ENCODE data around the gene TRMU.

Gene TRMU, protein sequence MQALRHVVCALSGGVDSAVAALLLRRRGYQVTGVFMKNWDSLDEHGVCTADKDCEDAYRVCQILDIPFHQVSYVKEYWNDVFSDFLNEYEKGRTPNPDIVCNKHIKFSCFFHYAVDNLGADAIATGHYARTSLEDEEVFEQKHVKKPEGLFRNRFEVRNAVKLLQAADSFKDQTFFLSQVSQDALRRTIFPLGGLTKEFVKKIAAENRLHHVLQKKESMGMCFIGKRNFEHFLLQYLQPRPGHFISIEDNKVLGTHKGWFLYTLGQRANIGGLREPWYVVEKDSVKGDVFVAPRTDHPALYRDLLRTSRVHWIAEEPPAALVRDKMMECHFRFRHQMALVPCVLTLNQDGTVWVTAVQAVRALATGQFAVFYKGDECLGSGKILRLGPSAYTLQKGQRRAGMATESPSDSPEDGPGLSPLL

GRCh38 chr22:46335201-46336118 is at the start of gene TRMU:
TRMU (plus strand) TSS chr22:46335714; CDS start chr22:46335765, 51 bp downstream.
- DNase-seq (ENCODE audit: low read depth in 2 of 2) = peak; percentile 68 to 69

DNA sequence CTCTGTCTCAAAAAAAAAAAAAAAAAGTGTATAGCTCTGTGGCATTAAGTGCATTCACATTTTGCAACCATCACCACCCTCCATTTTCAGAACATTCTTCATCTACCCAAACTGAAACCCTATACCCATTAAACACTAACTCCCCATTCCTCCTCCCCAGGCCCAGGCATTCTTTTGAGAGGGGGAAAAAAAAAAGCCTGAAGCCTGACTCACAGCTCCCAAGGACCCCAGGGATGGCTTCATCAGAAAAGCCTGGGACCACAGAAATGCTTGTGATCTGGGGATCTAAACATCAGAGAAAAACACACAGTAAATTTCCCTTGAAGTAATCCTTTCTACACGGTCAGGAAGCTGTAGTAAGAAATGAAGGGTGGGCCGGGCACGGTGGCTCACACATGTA is 49.5 kb upstream of the TRMU start:
- no peak for DNase-seq (ENCODE audit: low read depth in 2 of 2)

DNA sequence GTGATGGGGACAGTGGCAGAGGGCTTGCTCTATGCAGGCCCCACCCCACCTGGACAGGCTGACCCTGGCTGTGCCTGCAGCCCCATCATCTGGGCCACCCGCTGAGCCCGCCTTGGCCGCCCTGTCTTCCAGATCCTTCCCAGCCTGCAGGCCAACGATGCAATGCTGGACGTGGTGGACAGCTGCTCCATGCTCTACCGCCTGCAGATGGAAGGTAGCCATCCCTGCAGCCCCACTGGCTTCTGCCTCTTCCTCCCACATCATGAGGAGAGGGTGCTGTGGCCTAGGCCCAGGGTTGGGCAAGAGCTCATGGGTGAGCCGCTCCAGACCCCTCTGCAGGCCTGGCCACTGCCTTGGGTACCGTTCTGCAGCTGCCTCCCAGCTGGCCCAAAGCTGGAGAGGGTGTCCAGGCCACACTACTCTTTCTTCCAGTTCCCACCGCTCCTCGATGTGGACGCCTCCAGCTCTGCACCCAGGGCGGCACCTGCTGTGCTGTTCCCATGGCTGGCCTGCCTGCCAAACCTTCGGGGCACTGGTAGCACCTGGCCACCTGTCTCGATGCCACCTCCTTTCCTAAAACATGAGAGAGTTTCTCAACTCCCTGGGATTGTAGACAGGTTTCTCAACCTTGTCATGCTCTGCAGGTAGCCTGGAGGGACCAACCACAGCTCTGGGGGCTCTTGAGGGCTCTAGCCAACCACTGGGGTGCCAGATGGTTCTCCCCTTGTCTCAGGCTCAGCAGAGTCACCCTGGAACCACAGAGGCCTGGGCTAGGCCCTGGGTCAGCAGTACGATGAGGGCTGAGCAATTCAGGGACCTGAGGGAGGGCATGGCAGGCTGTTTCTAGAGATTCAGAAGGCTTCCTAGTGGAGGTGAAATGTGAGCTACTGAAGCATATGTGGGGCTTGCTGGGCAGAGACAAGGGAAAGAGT is 48.3 kb upstream of the TRMU start:
- no peak for DNase-seq (ENCODE audit: low read depth in 2 of 2)

DNA sequence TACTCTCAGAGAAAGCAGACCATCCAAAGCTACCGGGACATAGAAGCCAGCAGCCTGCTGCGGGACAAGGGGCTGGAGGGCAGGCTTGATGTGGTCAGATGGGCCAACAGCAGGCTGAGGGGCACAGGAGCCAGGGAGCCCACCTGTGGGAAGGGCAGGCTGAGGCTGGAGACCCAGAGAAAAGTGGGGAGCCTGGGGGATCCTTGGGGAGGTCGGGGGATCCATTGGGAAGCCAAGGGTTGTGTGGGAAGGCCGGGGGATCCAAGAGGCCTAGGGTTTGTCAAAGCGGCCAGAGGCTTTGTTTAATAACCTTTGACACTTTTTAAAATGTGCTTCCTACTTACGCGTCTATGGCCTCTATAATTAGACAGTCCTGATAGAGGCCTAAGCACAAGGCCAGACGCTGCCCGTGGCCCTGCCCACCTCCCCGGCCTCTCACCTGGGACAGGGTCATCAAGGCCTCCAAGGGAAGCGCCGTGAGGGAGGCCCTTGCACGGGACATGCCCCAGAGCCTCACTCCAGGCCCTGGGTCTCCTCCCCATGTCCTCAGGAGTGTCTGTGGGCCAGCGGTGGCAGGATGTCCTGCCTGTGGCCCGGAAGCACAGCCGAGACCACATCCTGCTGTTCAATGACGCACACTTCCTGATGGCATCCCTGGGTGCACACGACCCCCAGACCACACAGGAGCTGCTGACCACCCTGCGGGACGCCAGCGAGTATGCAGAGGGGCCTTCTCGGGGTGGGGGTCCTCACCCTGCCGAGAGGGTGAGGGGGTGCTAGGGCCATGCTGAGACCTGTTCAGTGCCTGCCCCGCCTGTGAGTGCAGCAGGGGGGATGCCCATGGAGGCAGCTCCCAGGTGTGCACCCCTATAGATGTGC is 47.4 kb upstream of the TRMU start:
- DNase-seq (ENCODE audit: low read depth in 2 of 2) = no peak

- DNase-seq (ENCODE audit: low read depth in 2 of 2) = no peak
Observed at GRCh38 chr22:46288846-46289243, 46.7 kb upstream of the TRMU start.

DNA sequence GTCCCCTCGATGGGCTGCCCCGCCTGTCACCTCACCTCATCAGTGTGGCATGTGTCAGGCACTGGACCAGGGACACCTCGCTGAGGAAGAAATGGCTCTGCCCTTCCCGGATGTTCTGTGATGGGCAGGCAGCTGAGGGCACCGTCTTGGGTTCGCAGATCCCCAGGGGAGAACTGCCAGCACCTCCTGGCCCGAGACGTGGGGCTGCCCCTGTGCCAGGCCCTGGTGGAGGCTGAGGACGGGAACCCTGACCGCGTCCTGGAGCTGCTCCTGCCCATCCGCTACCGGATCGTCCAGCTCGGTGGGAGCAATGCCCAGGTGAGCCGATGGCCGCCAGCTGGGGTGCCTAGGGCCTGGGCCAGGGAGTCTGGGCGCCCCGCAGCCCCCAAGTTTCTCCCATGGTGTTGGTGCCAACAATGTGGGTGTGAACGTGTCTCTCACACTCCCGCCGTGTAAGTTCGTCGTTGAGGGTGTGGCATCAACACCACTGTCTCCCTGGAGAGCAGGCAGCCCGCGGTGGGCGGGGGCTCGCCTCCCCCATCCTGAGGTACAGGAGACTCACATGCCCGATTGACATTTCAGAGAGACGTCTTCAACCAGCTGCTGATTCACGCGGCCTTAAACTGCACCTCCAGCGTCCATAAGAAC is 46.1 kb upstream of the TRMU start:
- DNase-seq (ENCODE audit: low read depth in 2 of 2) = no peak

- no peak for DNase-seq (ENCODE audit: low read depth in 2 of 2)
Observed at GRCh38 chr22:46290121-46290842, 45.2 kb upstream of the TRMU start.

DNA sequence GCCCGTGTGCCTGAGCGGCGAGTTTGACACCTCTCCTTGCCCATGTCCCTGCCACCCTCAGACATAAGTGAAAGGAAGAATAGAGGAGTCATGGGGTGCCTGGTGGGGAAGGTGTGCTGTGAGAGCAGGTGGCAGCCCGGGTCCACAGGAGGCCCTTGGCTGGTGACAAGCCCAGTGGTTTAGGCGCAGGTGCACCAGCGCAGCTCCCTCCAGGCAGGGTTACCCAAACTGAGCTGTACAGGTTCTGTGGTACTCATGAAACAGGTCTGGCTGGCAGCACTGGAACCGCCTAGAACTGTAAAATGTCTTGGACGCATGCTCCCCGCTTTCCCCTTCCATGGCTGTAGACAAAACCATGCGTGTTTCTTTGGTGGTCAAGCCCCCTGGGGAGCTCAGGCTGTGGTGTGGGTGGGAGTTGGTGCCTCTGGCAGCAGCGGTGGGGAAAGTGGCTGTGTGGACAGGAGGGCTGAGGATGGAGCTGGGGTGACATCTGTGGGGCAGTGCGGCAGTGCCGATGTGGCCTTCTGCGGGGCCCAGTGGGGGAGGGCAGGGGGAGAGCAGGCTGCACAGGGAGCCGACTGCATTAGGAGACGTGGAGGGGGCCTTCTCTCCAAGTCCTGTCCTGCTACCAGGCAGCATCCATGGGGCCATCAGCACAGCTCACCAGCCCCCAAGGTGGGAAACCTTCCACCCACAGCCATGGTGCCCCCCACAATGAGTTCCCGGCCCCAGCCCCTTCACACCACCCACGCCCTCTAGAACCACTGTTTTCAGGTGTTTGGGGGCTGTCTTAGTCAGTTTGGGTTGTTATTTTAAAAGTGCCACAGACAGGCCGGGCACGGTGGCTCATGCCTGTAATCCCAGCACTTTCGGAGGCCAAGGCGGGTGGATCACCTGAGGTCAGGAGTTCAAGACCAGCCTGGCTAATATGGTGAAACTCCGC is 44.4 kb upstream of the TRMU start:
- DNase-seq (ENCODE audit: low read depth in 2 of 2) = no peak

DNA sequence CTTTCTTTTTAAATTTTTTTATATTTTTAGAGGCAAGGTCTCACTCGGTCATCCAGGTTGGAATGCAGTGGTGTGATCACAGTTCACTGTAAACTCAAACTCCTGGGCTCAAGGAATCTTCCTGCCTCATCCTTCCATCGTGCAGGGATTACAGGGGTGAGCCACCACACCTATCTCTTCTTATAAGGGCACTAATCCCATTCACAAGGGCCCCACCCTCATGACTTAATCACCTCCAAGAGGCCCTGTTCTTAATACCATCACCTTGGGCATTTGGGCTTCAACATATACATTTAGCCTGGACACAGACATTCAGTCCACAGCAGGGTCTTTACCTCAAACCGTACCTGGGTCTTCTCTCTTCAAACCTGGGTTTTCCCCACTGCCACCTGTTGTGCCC is 43.3 kb upstream of the TRMU start:
- DNase-seq (ENCODE audit: low read depth in 2 of 2) = no peak

DNA sequence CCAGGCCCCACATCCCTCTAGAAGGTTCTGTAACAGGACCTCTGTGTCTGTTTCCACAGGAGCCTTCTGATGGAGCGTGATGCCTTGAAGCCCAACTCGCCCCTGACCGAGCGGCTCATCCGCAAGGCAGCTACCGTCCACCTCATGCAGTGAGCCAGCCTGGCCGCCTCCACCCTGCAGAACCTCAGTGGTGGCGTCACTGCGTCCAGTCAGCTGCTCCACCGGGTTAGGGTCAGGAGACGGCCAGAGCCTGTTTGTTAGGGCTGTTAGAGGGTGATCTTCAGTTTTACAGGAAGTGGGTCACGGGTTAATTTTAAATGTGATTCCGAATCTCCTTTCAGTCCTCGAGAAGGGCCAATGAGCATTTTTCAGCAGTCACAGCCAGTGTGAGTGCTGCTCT is 42.8 kb upstream of the TRMU start:
- no peak for DNase-seq (ENCODE audit: low read depth in 2 of 2)

DNA sequence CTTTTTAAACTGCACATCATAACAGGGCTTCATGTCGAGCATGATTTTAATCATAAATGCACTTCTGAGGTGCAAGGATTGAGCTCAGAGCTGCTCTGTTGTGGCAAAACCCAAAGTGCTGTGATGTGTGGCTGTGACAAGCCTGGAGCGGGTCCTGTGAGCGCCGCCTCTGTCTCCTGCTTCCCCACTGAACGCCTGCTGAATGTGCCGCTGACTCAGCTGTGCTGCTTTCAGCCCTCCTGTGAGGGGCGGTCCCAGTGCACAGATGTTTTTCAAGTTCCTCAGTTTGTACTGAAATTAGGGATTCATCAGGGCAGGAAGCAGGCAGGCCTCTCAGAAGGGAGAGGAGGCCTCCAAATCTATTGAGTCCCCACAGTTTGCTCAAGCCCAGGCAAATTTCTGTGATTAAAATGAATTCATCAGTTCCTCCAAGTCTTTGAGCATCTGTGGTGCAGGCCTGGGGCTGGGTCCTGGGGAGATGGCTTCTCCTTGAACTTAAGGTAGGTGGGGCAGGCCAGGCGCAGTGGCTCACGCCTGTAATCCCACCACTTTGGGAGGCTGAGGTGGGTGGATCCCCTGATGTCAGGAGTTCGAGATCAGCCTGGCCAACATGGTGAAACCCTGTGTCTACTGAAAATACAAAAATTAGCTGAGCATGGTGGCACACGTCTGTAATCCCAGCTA is 41.8 kb upstream of the TRMU start:
- DNase-seq (ENCODE audit: low read depth in 2 of 2) = no peak

DNA sequence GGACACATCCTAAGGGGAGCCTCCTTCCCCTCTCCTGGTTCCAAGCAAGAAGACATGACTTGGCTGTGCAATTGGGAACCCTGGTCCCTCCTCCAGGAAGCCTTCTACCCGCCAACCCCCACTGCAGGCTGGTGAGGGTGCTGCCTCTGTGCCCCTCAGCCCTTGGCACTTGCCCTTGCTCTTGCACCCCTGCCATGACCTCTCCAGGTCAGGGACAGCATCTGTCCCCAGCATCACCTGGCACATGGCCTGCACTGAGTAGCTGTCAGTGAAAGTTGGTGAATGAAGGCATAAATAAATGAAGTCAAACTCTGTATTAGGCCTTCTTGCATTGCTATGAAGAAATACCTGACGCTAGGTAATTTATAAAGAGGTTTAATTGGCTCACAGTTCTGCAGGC is 40.7 kb upstream of the TRMU start:
- no peak for DNase-seq (ENCODE audit: low read depth in 2 of 2)

- no peak for DNase-seq (ENCODE audit: low read depth in 2 of 2)
Observed at GRCh38 chr22:46295277-46295971, 40.1 kb upstream of the TRMU start.

- DNase-seq (ENCODE audit: low read depth in 2 of 2) = peak; percentile 90 to 93
Observed at GRCh38 chr22:46296257-46297150, 39.0 kb upstream of the TRMU start, which contains the start of gene GTSE1. GTSE1 (plus strand) TSS chr22:46296870; CDS start chr22:46297401, 531 bp downstream.

DNA sequence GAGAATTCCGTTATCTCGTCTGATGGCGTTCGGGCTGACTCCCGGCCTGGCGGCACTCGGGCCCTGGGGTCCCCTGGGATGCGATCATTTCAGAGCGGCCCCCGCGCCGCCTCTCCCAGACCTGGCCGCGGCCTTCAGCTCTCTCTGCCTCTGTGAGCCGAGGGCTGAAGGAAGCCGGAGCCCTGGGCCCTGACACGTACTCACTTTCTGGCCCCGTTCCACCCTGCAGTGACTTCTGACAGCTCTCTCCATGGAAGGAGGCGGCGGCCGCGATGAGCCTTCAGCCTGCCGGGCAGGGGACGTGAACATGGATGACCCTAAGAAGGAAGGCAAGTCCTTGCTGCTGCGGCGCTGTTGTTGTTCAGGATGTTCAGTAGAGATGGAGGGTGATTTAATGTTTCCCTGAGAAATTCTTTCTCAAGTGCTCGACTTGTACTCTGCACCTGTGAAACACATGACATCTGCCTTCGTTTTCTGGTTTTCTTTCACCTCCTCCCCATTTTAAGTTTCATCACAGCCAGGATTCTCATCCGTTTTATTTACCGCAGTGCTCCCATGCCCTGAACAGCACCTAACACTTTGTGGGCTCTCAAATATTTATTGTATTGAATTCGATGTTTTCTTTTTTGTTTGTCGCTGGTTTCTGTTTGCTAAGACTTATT is 38.2 kb upstream of the TRMU start:
- DNase-seq (ENCODE audit: low read depth in 2 of 2) = peak in 1 of 2 experiments; percentile 6

All from stimulated activated CD4-positive, alpha-beta T cell treated with anti-CD3 and anti-CD28 coated beads, Interleukin-12 subunit alpha, Interleukin-12 subunit beta, amount 100 ng/mL, for 24 hours (primary cell).